ENCODE measurements around the gene STK39. TPM values are rescaled to one million over a fixed set of nuclear protein-coding genes. Genes with fewer than 3 reads are reported as not detected.

STK39 gene
- total RNA-seq, 4 donors from 2014 or later: 18.4 to 65.0 (median 27.1) TPM

DNA sequence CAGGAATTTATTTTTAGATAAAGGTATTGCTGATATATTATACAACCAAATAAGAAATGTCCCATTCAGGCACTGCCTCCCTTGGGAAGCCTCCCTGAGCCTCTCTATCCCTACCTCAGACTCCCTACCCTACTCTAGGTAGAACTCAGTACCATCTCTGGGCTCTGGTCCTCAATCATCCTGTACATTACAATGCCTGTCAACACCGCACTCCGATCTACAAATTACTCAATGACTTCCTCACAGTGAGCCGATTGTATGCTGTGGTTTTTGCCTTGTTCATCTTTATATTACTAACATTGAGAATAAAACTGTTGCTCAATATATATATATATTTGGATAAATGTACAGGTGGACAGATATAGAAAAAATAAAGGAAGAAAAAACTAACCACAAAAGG lies 207.5 kb downstream of the STK39 start:
- no peak for ATAC-seq (ENCODE audit: low FRiP score)
- no peak for TF ChIP-seq CTCF (IDR thresholded peaks at IDR 0.05)
- no peak for DNase-seq (ENCODE audit: low spot score)

- DNase-seq (ENCODE audit: low spot score) (no peak), ATAC-seq (ENCODE audit: low FRiP score) (no peak)
- TF ChIP-seq CTCF (IDR thresholded peaks at IDR 0.05): no peak
These were observed 209.6 kb downstream of the STK39 start for GRCh38 chr2:168037778-168038177.

DNA sequence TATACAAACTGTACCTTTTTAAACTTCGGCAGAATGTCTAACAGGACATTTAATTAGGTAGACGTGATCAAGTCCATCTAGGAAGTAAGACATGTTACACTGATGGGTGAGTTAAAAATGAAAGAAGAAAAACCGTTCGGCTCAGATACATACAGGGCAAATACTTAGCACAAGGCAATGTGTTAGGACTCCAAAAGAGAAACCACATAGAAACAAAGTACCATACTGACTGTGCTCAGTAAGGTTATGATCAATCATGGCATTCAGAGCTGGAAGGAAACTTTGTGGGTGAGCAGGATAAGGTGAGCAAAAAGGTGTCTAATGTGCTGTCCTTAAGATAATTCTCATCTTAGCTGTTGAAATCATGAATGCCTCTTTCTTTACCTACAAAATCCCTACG lies 211.9 kb downstream of the STK39 start:
- ATAC-seq (ENCODE audit: low FRiP score) (no peak), DNase-seq (ENCODE audit: low spot score) (no peak)
- no peak for TF ChIP-seq CTCF (IDR thresholded peaks at IDR 0.05)

GRCh38 chr2:168034616-168035015 lies 212.8 kb downstream of the STK39 start:
- ATAC-seq (ENCODE audit: low FRiP score) (no peak), DNase-seq (ENCODE audit: low spot score) (no peak)
- no peak for TF ChIP-seq CTCF (IDR thresholded peaks at IDR 0.05)

DNA sequence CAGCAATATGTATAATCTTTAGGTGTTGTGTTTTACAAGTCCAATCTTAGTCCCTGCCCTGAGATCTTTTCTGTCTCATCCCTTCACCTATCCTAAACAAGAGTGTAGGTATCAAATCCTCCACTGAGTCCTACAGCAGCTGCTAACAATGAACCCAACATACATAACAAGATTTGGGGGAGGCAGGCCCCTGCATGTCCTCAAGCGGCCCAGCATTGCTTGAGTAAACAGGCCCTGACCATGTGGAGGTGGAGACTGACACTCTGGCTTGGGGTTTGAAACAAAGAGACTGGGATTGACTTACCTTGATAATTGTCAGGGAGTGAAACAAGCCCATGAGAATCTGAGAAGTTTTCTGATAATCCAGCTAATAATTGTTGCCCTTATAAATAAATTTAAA lies 213.4 kb downstream of the STK39 start:
- TF ChIP-seq CTCF (IDR thresholded peaks at IDR 0.05): no peak
- ATAC-seq (ENCODE audit: low FRiP score): no peak
- no peak for DNase-seq (ENCODE audit: low spot score)

- TF ChIP-seq CTCF (IDR thresholded peaks at IDR 0.05): no peak
- ATAC-seq (ENCODE audit: low FRiP score) (no peak), DNase-seq (ENCODE audit: low spot score) (no peak)
These were observed 215.3 kb downstream of the STK39 start for GRCh38 chr2:168032091-168032490.

DNA sequence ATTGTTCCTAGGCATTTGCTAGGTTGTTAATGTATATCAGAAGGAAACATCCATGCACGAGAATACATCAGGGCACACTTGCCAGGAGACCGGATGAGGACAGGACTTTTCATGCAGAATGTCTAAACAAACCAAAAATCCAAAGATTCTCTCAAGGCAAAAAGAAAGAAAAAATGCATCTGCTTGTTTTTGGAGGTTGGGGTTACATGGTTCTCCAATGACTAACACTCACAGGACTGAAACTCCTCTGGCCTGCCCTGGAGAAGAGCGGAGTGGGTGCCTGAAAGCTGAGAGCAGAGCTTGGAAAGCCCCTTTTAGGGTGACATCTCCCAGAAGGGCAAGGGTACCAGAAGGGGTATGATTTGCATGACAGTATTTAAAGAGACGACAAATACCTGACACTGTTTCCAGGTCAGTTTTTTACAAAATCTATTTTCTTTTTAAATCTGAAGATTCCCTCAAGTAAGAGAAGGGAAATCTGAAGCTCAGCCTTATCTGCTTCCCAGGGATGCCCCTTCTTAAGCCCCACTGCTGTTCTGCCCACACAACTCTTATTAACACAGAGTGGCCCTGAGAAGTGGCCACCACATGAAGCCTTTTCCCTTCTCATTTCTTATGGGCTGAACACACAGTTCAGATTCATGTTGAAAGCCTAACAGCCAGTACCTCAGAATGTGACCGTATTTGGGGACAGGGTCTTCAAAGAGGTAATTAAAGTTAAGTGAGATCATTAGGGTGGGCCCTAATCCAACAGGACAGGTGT lies 216.4 kb downstream of the STK39 start:
- no peak for TF ChIP-seq CTCF (IDR thresholded peaks at IDR 0.05)
- DNase-seq (ENCODE audit: low spot score): no peak
- no peak for ATAC-seq (ENCODE audit: low FRiP score)
